H1 (cell line): ENCODE measurements around the gene TRIM50. TPM values are rescaled to one million over a fixed set of nuclear protein-coding genes. Genes with fewer than 3 reads are reported as not detected.

Experiments
- ATF2 ChIP-seq: IDR thresholded peaks from 2 replicates; pipeline ENCODE4 v1.6.1; 2012; ENCODE audit warnings: low read length, inconsistent platforms
- CBX5 ChIP-seq: fragments of 300-800, 300-1000 bp; sonication (generic); IDR thresholded peaks from 2 replicates; pipeline ENCODE4 v1.7.1; 2016; ENCODE audit warnings: antibody characterized with exemption, low read length, low read depth
- CHD7 ChIP-seq: fragments of 300-600 bp; sonication (generic); IDR thresholded peaks from 2 replicates; pipeline ENCODE4 v1.7.1; 2012; ENCODE audit warnings: low read length, moderate library complexity, mild to moderate bottlenecking, inconsistent platforms; ENCODE audit not compliant: insufficient replicate concordance
- HDAC6 ChIP-seq: IDR thresholded peaks from one replicate; pipeline ENCODE4 v1.7.1; 2012; ENCODE audit warnings: low read depth, mild to moderate bottlenecking, inconsistent platforms, low read length, moderate library complexity
- NRF1 ChIP-seq: IDR thresholded peaks from 2 replicates; pipeline ENCODE4 v1.6.1; 2011; ENCODE audit warnings: mild to moderate bottlenecking, low read depth, low read length, improper control_type of control experiment
- RAD21 ChIP-seq, 2 experiments: IDR thresholded peaks in 1 of 2; conservative IDR thresholded peaks in 1 of 2; 2 replicates each; pipeline ENCODE4 v1.6.1; 2011; ENCODE audit warnings: low read depth in 2 of 2, low read length in 2 of 2, improper control_type of control experiment in 1 of 2, inconsistent platforms in 1 of 2, mild to moderate bottlenecking in 1 of 2, moderate library complexity in 1 of 2
- RBBP5 ChIP-seq: IDR thresholded peaks from 2 replicates; pipeline ENCODE4 v1.7.1; 2012; ENCODE audit warnings: low read depth, mild to moderate bottlenecking, inconsistent platforms, low read length, moderate library complexity, borderline replicate concordance
- USF2 ChIP-seq: IDR thresholded peaks from 2 replicates; pipeline ENCODE4 v1.6.1; 2011; ENCODE audit warnings: low read length, improper control_type of control experiment
- polyA plus RNA-seq, 7 experiments: library from polyadenylated mRNA; depleted of rRNA in 3 of 7; stranded (reverse) in 5 of 7; unstranded in 2 of 7; fragments of >200 nt in 5 of 7; fragments of 200-250 nt in 2 of 7; gene quantifications; 1 replicate in 5 of 7; 2 replicates in 1 of 7; 4 replicates in 1 of 7; pipeline versions ENCODE4 v1.2.1 to v1.2.3, GENCODE V29; 2011 to 2013; ENCODE audit warnings: missing spikeins in 2 of 7, mixed read lengths in 2 of 7
- total RNA-seq: library from RNA; stranded (reverse); fragmentation: NEBNext Ultra II Directional; extraction: Animal tissue kit (Norgen Biotek cat#: 25700); gene quantifications from 2 replicates; pipeline ENCODE4 v1.2.1, GENCODE V29; 2021

Gene TRIM50
- total and polyA plus RNA-seq, 2 of the 8 experiments (the other 6 are each of a cell fraction or from before 2014, with no cell fraction given): 0.12 TPM; not detected in 1

GRCh38 chr7:73366127-73366526, 38.2 kb upstream of the TRIM50 start (continued):
- TF ChIP-seq CHD7 (no peak), USF2 (no peak), HDAC6 (no peak), NRF1 (no peak), ATF2 (no peak), RAD21 (IDR thresholded peaks at IDR 0.05 in 1 of 2, conservative IDR thresholded peaks at IDR 0.05 in 1 of 2; ENCODE audit: low read depth in 2 of 2, low read length in 2 of 2) (no peak), RBBP5 (no peak), CBX5 (no peak)
